SK-N-SH (cell line): ENCODE measurements around the gene ACTRT3. TPM values are rescaled to one million over a fixed set of nuclear protein-coding genes. Genes with fewer than 3 reads are reported as not detected.
"Not testable (repeated sequence)": the region's sequence is repeated elsewhere in the genome, so short reads cannot be mapped to it uniquely, and the experiment has no call there.

Experiments used
- CTCF ChIA-PET: fragments of 300-600, 350-600 bp; formaldehyde crosslinking; extraction: SDS; loops from one replicate; lab custom pipeline; 2021; lab: Yijun Ruan, JAX
- POLR2A ChIA-PET: fragments of 350-600 bp; sonication (Branson Sonifier 250); formaldehyde crosslinking; extraction: SDS; loops from one replicate; lab custom pipeline; 2020; ENCODE audit warnings: antibody characterized with exemption, inconsistent platforms; lab: Yijun Ruan, JAX
- DNase-seq: peaks from one replicate; pipeline ENCODE4 v3.0.0; 2012
- H2AFZ ChIP-seq: fragments of 200-600 bp; sonication (generic); 2 replicates; pipeline ENCODE4 v1.8.1; 2016; ENCODE audit warnings: antibody characterized with exemption, mild to moderate bottlenecking, low read depth
- H3F3A ChIP-seq: fragments of 200-600 bp; sonication (generic); replicated peaks from 2 replicates; pipeline ENCODE3; 2016; ENCODE audit warnings: antibody characterized with exemption, mild to moderate bottlenecking; ENCODE audit not compliant: insufficient read depth
- H3K27ac ChIP-seq, 2 experiments: fragments of 200-500 bp in 1 of 2; fragments of 200-600 bp in 1 of 2; sonication (Bioruptor generic) in 1 of 2; sonication (generic), shearing (Covaris generic) in 1 of 2; 2 replicates each; pipeline versions ENCODE4 v1.5.1 to v1.6.1; 2014 to 2016; ENCODE audit warnings: low read depth in 2 of 2, inconsistent platforms in 1 of 2, low read length in 1 of 2, mild to moderate bottlenecking in 1 of 2, mixed read lengths in 1 of 2
- H3K27me3 ChIP-seq: fragments of 200-600 bp; sonication (generic), shearing (Covaris generic); 2 replicates; pipeline ENCODE4 v1.6.1; 2016; ENCODE audit warnings: mixed run types; ENCODE audit not compliant: insufficient read depth
- H3K36me3 ChIP-seq, 2 experiments: fragments of 200-500 bp in 1 of 2; fragments of 200-600 bp in 1 of 2; sonication (Bioruptor generic) in 1 of 2; sonication (generic) in 1 of 2; replicated peaks in 1 of 2; 2 replicates each; pipeline versions ENCODE3 to v1.5.1; 2014 to 2016; ENCODE audit warnings: low read length in 1 of 2, mild to moderate bottlenecking in 1 of 2; ENCODE audit not compliant: insufficient read depth in 2 of 2, control insufficient read depth in 1 of 2
- H3K4me1 ChIP-seq, 2 experiments: fragments of 200-500 bp in 1 of 2; fragments of 200-600 bp in 1 of 2; sonication (Bioruptor generic) in 1 of 2; sonication (generic), shearing (Covaris generic) in 1 of 2; 2 replicates each; pipeline versions ENCODE4 v1.5.1 to v1.6.1; 2014 to 2016; ENCODE audit warnings: low read depth in 1 of 2, low read length in 1 of 2, mixed run types in 1 of 2; ENCODE audit not compliant: insufficient read depth in 2 of 2, control insufficient read depth in 1 of 2
- H3K4me2 ChIP-seq: fragments of 200-600 bp; sonication (generic), shearing (Covaris generic); 2 replicates; pipeline ENCODE4 v1.6.1; 2017; ENCODE audit warnings: mixed run types
- H3K4me3 ChIP-seq, 2 experiments: fragments of 200-500 bp in 1 of 2; fragments of 200-600 bp in 1 of 2; sonication (Bioruptor generic) in 1 of 2; sonication (generic), shearing (Covaris generic) in 1 of 2; 2 replicates each; pipeline versions ENCODE4 v1.5.1 to v1.8.1; 2014 to 2016; ENCODE audit warnings: low read depth in 2 of 2, inconsistent platforms in 1 of 2, low read length in 1 of 2, mild to moderate bottlenecking in 1 of 2, mixed read lengths in 1 of 2, moderate library complexity in 1 of 2
- H3K79me2 ChIP-seq: fragments of 200-600 bp; sonication (generic); 2 replicates; pipeline ENCODE4 v1.8.1; 2017; ENCODE audit warnings: mild to moderate bottlenecking; ENCODE audit not compliant: insufficient read depth
- H3K9ac ChIP-seq: fragments of 200-600 bp; sonication (generic); 2 replicates; pipeline ENCODE4 v1.6.1; 2017; ENCODE audit warnings: mixed run types
- H3K9me2 ChIP-seq: fragments of 200-600 bp; sonication (generic); 2 replicates; pipeline ENCODE4 v1.6.1; 2017; ENCODE audit warnings: mixed run types
- H3K9me3 ChIP-seq: fragments of 200-600 bp; sonication (generic); 2 replicates; pipeline ENCODE4 v1.6.1; 2017; ENCODE audit warnings: mixed run types, mild to moderate bottlenecking, moderate library complexity
- H4K20me1 ChIP-seq: fragments of 200-600 bp; sonication (generic); 2 replicates; pipeline ENCODE4 v1.6.1; 2017; ENCODE audit warnings: mild to moderate bottlenecking, mixed run types; ENCODE audit not compliant: insufficient read depth
- CTCF ChIP-seq: fragments of 200-600 bp; sonication (generic); IDR thresholded peaks from 2 replicates; pipeline ENCODE4 v1.6.1; 2017; ENCODE audit warnings: antibody characterized with exemption, mild to moderate bottlenecking, moderate library complexity
- EP300 ChIP-seq, 2 experiments: IDR thresholded peaks; 2 replicates each; pipeline versions ENCODE4 v1.4.0 to v1.6.1; 2012; ENCODE audit warnings: borderline replicate concordance in 1 of 2, low read depth in 1 of 2, low read length in 1 of 2
- FOSL2 ChIP-seq: IDR thresholded peaks from 2 replicates; pipeline ENCODE4 v1.4.0; 2012; ENCODE audit warnings: low read depth, mild to moderate bottlenecking, moderate library complexity, borderline replicate concordance
- IRF3 ChIP-seq: fragments of 150-350 bp; IDR thresholded peaks from 2 replicates; pipeline ENCODE4 v1.6.1; 2016; ENCODE audit warnings: mild to moderate bottlenecking, low read depth, low read length
- MEF2A ChIP-seq: IDR thresholded peaks from 2 replicates; pipeline ENCODE4 v1.4.0; 2012; ENCODE audit warnings: low read depth, borderline replicate concordance
- MXI1 ChIP-seq: IDR thresholded peaks from 2 replicates; pipeline ENCODE4 v1.6.1; 2012; ENCODE audit warnings: mild to moderate bottlenecking, low read depth, low read length, improper control_type of control experiment
- POLR2AphosphoS5 ChIP-seq: IDR thresholded peaks from 2 replicates; pipeline ENCODE4 v1.6.1; 2012; ENCODE audit warnings: low read depth, low read length
- RAD21 ChIP-seq: IDR thresholded peaks from 2 replicates; pipeline ENCODE4 v1.6.1; 2012; ENCODE audit warnings: mild to moderate bottlenecking, low read length
- RCOR1 ChIP-seq: fragments of 150-350 bp; IDR thresholded peaks from 2 replicates; pipeline ENCODE4 v1.6.1; 2017; ENCODE audit warnings: antibody characterized with exemption, low read length
- RXRA ChIP-seq: IDR thresholded peaks from 2 replicates; pipeline ENCODE4 v1.4.0; 2012; ENCODE audit warnings: low read depth, mild to moderate bottlenecking, borderline replicate concordance
- TCF12 ChIP-seq: IDR thresholded peaks from 2 replicates; pipeline ENCODE4 v1.4.0; 2012
- TEAD4 ChIP-seq: IDR thresholded peaks from 2 replicates; pipeline ENCODE4 v1.4.0; 2012; ENCODE audit warnings: mild to moderate bottlenecking, borderline replicate concordance; ENCODE audit not compliant: insufficient read depth
- YY1 ChIP-seq: IDR thresholded peaks from 2 replicates; pipeline ENCODE4 v1.4.0; 2012; ENCODE audit warnings: low read depth, mild to moderate bottlenecking
- WGBS: methylation state at CpG from one replicate; pipeline ENCODE4 v1.1.6; 2017; ENCODE audit warnings: low lambda C conversion rate; 5-methylcytosine and 5-hydroxymethylcytosine counted together
- polyA plus RNA-seq, 3 experiments: library from polyadenylated mRNA; depleted of rRNA; stranded (reverse); fragments of >200 nt; gene quantifications; 2 replicates each; pipeline ENCODE4 v1.2.3, GENCODE V29; 2012
- TF ChIP-seq, protein P1 (sequence below): fragments of 150-350 bp; IDR thresholded peaks from 2 replicates; pipeline ENCODE4 v1.6.1; 2017; ENCODE audit warnings: antibody characterized with exemption, low read length, low read depth, borderline replicate concordance
- TF ChIP-seq, protein P2 (sequence below): IDR thresholded peaks from 2 replicates; pipeline ENCODE4; 2012
- TF ChIP-seq, protein P3 (sequence below): IDR thresholded peaks from 2 replicates; pipeline ENCODE4 v1.4.0; 2012; ENCODE audit warnings: low read depth, borderline replicate concordance

ACTRT3 gene
- polyA plus RNA-seq, 1 of the 3 experiments (the other 2 are of a cell fraction): 1.2 TPM

DNA sequence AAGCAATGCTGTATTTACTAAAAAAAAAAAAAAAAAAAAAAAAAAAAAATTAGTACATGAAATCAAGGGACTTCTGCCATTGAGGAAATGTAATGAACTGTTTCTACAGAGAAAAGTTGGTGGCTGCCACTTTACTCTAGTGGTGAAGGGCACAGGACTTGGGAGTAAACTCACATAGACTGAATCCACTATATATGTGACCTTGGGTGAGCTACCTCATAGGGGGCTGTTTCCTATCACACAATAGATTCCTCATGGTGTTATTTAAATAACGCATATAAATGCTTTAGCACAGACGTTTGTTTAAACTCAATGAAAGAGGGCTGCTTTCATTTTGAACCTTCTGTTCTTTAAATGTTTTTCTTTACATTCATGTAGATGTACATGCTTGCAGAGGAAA is 30.3 kb downstream of the ACTRT3 start:
- Histone ChIP-seq H3K9ac (no peak overlapping the region), H3K36me3 (no peaks in the 10 kb centered on the region), H2AFZ (no peak overlapping the region), H3K27me3 (no peaks in the 10 kb centered on the region)
- no peak for TF ChIP-seq RAD21
- TF ChIP-seq YY1: no peak
- TF ChIP-seq RCOR1: no peak
- TF ChIP-seq, protein P1, sequence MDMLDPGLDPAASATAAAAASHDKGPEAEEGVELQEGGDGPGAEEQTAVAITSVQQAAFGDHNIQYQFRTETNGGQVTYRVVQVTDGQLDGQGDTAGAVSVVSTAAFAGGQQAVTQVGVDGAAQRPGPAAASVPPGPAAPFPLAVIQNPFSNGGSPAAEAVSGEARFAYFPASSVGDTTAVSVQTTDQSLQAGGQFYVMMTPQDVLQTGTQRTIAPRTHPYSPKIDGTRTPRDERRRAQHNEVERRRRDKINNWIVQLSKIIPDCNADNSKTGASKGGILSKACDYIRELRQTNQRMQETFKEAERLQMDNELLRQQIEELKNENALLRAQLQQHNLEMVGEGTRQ: no peak
- TF ChIP-seq, protein P2, sequence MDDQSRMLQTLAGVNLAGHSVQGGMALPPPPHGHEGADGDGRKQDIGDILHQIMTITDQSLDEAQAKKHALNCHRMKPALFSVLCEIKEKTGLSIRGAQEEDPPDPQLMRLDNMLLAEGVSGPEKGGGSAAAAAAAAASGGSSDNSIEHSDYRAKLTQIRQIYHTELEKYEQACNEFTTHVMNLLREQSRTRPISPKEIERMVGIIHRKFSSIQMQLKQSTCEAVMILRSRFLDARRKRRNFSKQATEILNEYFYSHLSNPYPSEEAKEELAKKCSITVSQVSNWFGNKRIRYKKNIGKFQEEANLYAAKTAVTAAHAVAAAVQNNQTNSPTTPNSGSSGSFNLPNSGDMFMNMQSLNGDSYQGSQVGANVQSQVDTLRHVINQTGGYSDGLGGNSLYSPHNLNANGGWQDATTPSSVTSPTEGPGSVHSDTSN: no peak
- no peak for TF ChIP-seq MEF2A
- no peak for TF ChIP-seq IRF3
- no peak for TF ChIP-seq CTCF
- no peak for TF ChIP-seq TCF12
- TF ChIP-seq, protein P3, sequence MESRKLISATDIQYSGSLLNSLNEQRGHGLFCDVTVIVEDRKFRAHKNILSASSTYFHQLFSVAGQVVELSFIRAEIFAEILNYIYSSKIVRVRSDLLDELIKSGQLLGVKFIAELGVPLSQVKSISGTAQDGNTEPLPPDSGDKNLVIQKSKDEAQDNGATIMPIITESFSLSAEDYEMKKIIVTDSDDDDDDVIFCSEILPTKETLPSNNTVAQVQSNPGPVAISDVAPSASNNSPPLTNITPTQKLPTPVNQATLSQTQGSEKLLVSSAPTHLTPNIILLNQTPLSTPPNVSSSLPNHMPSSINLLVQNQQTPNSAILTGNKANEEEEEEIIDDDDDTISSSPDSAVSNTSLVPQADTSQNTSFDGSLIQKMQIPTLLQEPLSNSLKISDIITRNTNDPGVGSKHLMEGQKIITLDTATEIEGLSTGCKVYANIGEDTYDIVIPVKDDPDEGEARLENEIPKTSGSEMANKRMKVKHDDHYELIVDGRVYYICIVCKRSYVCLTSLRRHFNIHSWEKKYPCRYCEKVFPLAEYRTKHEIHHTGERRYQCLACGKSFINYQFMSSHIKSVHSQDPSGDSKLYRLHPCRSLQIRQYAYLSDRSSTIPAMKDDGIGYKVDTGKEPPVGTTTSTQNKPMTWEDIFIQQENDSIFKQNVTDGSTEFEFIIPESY: no peak
- TF ChIP-seq TEAD4: no peak
- TF ChIP-seq EP300 (IDR thresholded peaks at IDR 0.05; ENCODE audit: borderline replicate concordance in 1 of 2, low read depth in 1 of 2, low read length in 1 of 2): no peak
- TF ChIP-seq RXRA: no peak
- no peak for TF ChIP-seq FOSL2
- TF ChIP-seq MXI1: no peak
- no peak for TF ChIP-seq POLR2AphosphoS5
- TF ChIP-seq, all 33 proteins: peak for 0
- no peak for DNase-seq
- Histone ChIP-seq H3F3A (no peaks in the 10 kb centered on the region), H3K4me3 (no peak overlapping the region), H3K9me3 (peaks cover 8% of the 10 kb centered on the region; the same call in 1 of the 2 replicates), H3K4me2 (no peak overlapping the region), H3K9me2 (no peaks in the 10 kb centered on the region), H4K20me1 (no peaks in the 10 kb centered on the region), H3K4me1 (no peaks in the 10 kb centered on the region), H3K79me2 (no peaks in the 10 kb centered on the region), H3K27ac (no peak overlapping the region)
- WGBS: 12% methylated on average over 2 of the region's 2 CpGs
- CTCF ChIA-PET: interaction anchor here (1.1 to 1.6 kb wide), 2 partner anchors 15 to 590 kb away, joined by 3 to 5 read pairs; no protein-coding TSS in a partner anchor
- POLR2A ChIA-PET: no interaction called here

DNA sequence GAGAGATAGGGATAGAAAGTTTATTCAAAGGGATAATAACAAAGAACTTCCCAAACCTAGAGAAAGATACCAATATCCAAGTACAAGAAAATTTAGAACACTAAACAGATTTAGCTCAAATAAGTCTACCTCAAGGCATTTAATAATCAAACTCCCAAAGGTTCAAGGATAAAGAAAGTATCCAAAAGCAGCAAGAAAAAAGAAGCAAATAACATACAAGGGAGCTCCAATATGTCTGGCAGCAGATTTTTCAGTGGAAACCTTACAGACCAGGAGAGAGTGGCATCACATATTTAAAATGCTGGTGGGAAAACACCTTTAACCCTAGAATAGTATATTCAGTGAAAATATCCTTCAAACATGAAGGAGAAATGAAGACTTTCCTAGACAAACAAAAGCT is 37.5 kb downstream of the ACTRT3 start:
- H3K4me1 ChIP-seq, H3K9ac ChIP-seq, POLR2A ChIA-PET, H3K4me2 ChIP-seq, H4K20me1 ChIP-seq, H3K9me3 ChIP-seq, H3K27me3 ChIP-seq, H3K27ac ChIP-seq, H2AFZ ChIP-seq, H3K4me3 ChIP-seq, H3K79me2 ChIP-seq, DNase-seq, H3K9me2 ChIP-seq, H3F3A ChIP-seq, H3K36me3 ChIP-seq: not testable (repeated sequence)
- CTCF ChIA-PET: interaction anchor here (2.8 kb wide), 1 partner anchor 13 kb away, joined by 5 read pairs; no protein-coding TSS in a partner anchor
